GM23248 (cell line): ENCODE results near the gene CYP27C1. TPM values are rescaled to one million over a fixed set of nuclear protein-coding genes. Genes with fewer than 3 reads are reported as not detected.

Source experiments
- DNase-seq: peaks from one replicate; pipeline ENCODE4 v3.0.0-alpha.2; 2015
- H2AFZ ChIP-seq: fragments of 200-600 bp; sonication (generic); 2 replicates; pipeline ENCODE4 v1.6.1; 2016; ENCODE audit warnings: antibody characterized with exemption
- H3F3A ChIP-seq: fragments of 200-600 bp; sonication (generic); 2 replicates; pipeline ENCODE4 v1.6.1; 2016; ENCODE audit warnings: mild to moderate bottlenecking, antibody characterized with exemption, mixed run types; ENCODE audit not compliant: insufficient read depth
- H3K27ac ChIP-seq: fragments of 200-600 bp; sonication (generic); 2 replicates; pipeline ENCODE4 v1.5.1; 2016; ENCODE audit warnings: mild to moderate bottlenecking
- H3K27me3 ChIP-seq: fragments of 200-600 bp; sonication (generic); replicated peaks from 2 replicates; pipeline ENCODE4 v1.6.1; 2016; ENCODE audit warnings: mild to moderate bottlenecking; ENCODE audit not compliant: insufficient read depth
- H3K36me3 ChIP-seq: fragments of 200-600 bp; sonication (generic); 2 replicates; pipeline ENCODE4 v1.6.1; 2016; ENCODE audit warnings: low read depth, mild to moderate bottlenecking
- H3K4me1 ChIP-seq: fragments of 200-600 bp; sonication (generic); 2 replicates; pipeline ENCODE4 v1.6.1; 2016; ENCODE audit warnings: mild to moderate bottlenecking; ENCODE audit not compliant: insufficient read depth
- H3K4me2 ChIP-seq: fragments of 200-600 bp; sonication (generic); one replicate; pipeline ENCODE4 v1.6.1; 2016; ENCODE audit warnings: mild to moderate bottlenecking; ENCODE audit not compliant: unreplicated experiment
- H3K4me3 ChIP-seq: fragments of 200-600 bp; sonication (generic); 2 replicates; pipeline ENCODE4 v1.5.1; 2016; ENCODE audit warnings: mild to moderate bottlenecking
- H3K79me2 ChIP-seq: fragments of 200-600 bp; sonication (generic); 2 replicates; pipeline ENCODE4 v1.6.1; 2016; ENCODE audit warnings: mild to moderate bottlenecking; ENCODE audit not compliant: insufficient read depth
- H3K9ac ChIP-seq: fragments of 200-600 bp; sonication (generic); 2 replicates; pipeline ENCODE4 v1.6.1; 2016; ENCODE audit warnings: mild to moderate bottlenecking
- H3K9me2 ChIP-seq: fragments of 200-600 bp; sonication (generic); 2 replicates; pipeline ENCODE4 v1.6.1; 2016; ENCODE audit warnings: mixed run types, mild to moderate bottlenecking, moderate library complexity; ENCODE audit not compliant: insufficient read depth
- H3K9me3 ChIP-seq: fragments of 200-600 bp; sonication (generic); one replicate; pipeline ENCODE4 v1.6.1; 2017; ENCODE audit warnings: low read depth
- H4K20me1 ChIP-seq: fragments of 200-600 bp; sonication (generic); 2 replicates; pipeline ENCODE4 v1.6.0; 2016; ENCODE audit not compliant: insufficient read depth
- EZH2 ChIP-seq: fragments of 200-600 bp; sonication (generic); IDR thresholded peaks from 2 replicates; pipeline ENCODE4 v1.6.1; 2018; ENCODE audit warnings: antibody characterized with exemption, mild to moderate bottlenecking; ENCODE audit not compliant: insufficient read depth, poor library complexity, severe bottlenecking
- EZH2phosphoT487 ChIP-seq: fragments of 200-600 bp; sonication (generic); IDR thresholded peaks from 2 replicates; pipeline ENCODE4 v1.6.1; 2018; ENCODE audit warnings: antibody characterized with exemption, moderate library complexity, mild to moderate bottlenecking, low read depth; ENCODE audit not compliant: insufficient read depth
- WGBS, 2 experiments: methylation state at CpG; one replicate each; pipeline ENCODE4 v1.1.6; 2015 to 2017; ENCODE audit warnings: low lambda C conversion rate in 2 of 2, low coverage in 1 of 2; ENCODE audit errors: missing lambda C conversion rate in 2 of 2; 5-methylcytosine and 5-hydroxymethylcytosine counted together
- in situ Hi-C: fragments of 300-500 bp; cut with MboI; formaldehyde crosslinking; loops from 2 replicates; pipeline ENCODE4 v1.15.0; 2020
- polyA plus RNA-seq: library from polyadenylated mRNA; unstranded; fragments of >200 nt; fragmentation: Nextera tagmentation; extraction: Ambion mirVana; gene quantifications from 2 replicates; pipeline ENCODE4 v1.2.1, GENCODE V29; 2016
- total RNA-seq: library from RNA; depleted of rRNA; stranded (reverse); fragments of >200 nt; shearing (Covaris generic); gene quantifications from 2 replicates; pipeline ENCODE4 v1.2.3, GENCODE V29; 2014; rRNA removed

CYP27C1 gene, protein sequence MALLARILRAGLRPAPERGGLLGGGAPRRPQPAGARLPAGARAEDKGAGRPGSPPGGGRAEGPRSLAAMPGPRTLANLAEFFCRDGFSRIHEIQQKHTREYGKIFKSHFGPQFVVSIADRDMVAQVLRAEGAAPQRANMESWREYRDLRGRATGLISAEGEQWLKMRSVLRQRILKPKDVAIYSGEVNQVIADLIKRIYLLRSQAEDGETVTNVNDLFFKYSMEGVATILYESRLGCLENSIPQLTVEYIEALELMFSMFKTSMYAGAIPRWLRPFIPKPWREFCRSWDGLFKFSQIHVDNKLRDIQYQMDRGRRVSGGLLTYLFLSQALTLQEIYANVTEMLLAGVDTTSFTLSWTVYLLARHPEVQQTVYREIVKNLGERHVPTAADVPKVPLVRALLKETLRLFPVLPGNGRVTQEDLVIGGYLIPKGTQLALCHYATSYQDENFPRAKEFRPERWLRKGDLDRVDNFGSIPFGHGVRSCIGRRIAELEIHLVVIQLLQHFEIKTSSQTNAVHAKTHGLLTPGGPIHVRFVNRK
- 0.13 and 0.65 TPM in 2 replicates for total RNA-seq
- 0.70 and 0.73 TPM in 2 replicates for polyA plus RNA-seq

DNA sequence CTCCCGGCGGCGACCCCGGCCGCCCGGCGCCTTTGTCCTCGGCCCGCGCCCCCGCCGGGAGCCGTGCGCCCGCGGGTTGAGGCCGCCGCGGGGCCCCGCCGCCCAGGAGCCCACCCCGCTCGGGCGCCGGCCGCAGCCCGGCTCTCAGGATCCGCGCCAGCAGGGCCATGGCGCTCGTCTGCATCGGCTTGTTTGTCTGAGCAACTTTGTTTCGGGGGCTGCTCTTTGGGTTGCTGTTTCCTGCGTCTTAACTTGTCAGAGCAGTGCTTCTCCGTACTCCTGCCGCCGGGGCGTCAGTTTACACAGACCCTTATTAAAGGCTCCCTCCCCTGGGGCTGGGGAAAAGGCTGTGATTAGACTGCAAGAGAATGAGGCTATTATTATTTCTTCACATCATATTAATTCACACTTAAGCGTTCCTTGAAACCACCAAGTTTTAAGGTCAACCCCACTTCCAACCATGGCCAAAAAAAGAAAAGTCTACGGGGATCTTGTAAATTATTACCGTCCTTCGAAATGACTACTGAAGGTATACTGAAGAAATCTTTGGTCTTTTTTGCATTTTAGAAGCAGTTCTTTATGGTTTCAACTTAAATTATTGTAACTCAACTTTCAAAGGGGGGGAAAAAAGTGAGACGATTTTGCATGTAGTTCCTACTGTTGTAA, at the start of gene CYP27C1:
Gene CYP27C1 (minus strand): TSS at position 198 of the 666 bp plus-strand sequence. CDS start 29 bp downstream, at position 169.
- WGBS, 2 experiments: 3 to 6% methylated on average over 14 to 29 of the region's 43 CpGs
- Histone ChIP-seq H3K4me3 (peak within 1 kb of the TSS; percentile 77), H3K4me2 (peak within 1 kb of the TSS; percentile 93), H3K79me2 (no peaks in the 10 kb centered on the region), H3F3A (peaks cover 4% of the 10 kb centered on the region; the same call in 1 of the 2 replicates), H3K9me2 (no peaks in the 10 kb centered on the region), H2AFZ (peak within 1 kb of the TSS; percentile 78), H3K36me3 (no peaks in the 10 kb centered on the region), H4K20me1 (no peaks in the 10 kb centered on the region), H3K27ac (peak within 1 kb of the TSS; percentile 71), H3K9me3 (no peaks in the 10 kb centered on the region), H3K9ac (peak within 1 kb of the TSS; percentile 84), H3K27me3 (no peaks in the 10 kb centered on the region), H3K4me1 (peaks cover 15% of the 10 kb centered on the region; the same call in 1 of the 2 replicates)
- in situ Hi-C loops: no loop called here
- DNase-seq: peak; percentile 56
- peak; percentile 52 for TF ChIP-seq EZH2
- no peak for TF ChIP-seq EZH2phosphoT487

DNA sequence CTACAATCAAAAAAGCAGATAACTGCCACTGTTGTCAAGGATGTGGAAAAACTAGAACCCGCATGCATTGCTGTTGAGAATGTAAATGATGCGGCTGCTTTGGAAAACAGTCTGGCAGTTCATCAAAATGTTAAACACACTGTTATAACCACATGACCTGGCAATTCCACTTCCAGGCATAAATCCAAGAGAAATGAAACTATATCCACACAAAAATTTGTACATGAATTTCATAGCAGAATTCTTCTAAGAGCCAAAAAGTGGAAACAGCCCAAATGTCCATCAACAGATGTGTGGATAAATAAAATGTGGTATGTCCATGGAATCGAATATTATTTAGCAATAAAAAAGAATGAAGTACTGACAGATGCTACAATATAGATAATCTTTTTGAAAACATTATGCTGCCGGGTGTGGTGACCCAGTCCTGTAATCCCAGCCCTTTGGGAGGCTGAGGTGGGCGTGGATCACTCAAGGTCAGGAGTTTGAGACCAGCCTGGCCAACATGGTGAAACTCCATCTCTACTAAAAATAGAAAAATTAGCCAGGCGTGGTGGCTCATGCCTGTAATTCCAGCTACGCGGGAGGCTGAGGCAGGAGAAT, 41.8 kb upstream of the CYP27C1 start:
- Histone ChIP-seq H4K20me1 (no peaks in the 10 kb centered on the region), H3K4me2 (no peak overlapping the region), H3K4me1 (no peaks in the 10 kb centered on the region), H3K9me3 (no peaks in the 10 kb centered on the region), H3K27ac (no peak overlapping the region), H3K4me3 (no peak overlapping the region), H3K9me2 (no peaks in the 10 kb centered on the region), H3F3A (no peaks in the 10 kb centered on the region), H3K27me3 (no peaks in the 10 kb centered on the region), H2AFZ (no peak overlapping the region), H3K9ac (no peak overlapping the region), H3K79me2 (no peaks in the 10 kb centered on the region), H3K36me3 (peaks cover 24% of the 10 kb centered on the region; the same call in 1 of the 2 replicates)
- in situ Hi-C loops: no loop called here
- TF ChIP-seq EZH2phosphoT487 (no peak), EZH2 (no peak)
- 91 to 92% methylated on average over 8 of the region's 8 CpGs for WGBS, 2 experiments
- DNase-seq: no peak

DNA sequence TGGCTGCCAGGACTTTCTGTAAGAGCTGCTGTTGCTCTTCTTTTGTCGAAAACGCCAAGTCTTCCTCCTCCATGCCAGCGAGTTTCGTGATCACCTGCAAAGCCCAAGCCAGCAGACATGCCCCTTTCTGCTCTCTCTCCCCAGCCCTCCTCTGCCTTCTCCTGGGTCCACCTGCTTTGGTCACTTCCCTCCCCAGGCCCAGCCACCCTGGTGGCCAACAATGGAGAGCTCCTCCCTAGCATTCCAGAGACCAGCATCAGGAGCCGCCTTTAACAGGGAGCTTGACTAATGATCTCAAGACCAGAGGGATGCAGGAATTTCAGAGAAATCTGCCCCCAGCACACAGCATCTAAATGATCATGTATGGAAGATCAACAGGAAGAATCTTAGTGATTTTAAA, 39.3 kb upstream of the CYP27C1 start:
- H3K4me2 ChIP-seq: no peak overlapping the region
- no peaks in the 10 kb centered on the region for H3K9me3 ChIP-seq
- H3K36me3 ChIP-seq: peaks cover 29% of the 10 kb centered on the region; the same call in 1 of the 2 replicates
- no peaks in the 10 kb centered on the region for H3K79me2 ChIP-seq
- H3F3A ChIP-seq: no peaks in the 10 kb centered on the region
- H3K4me1 ChIP-seq: peaks cover 8% of the 10 kb centered on the region
- in situ Hi-C loops: no loop called here
- H2AFZ ChIP-seq: no peak overlapping the region
- WGBS, 2 experiments: 96 to 98% methylated on average over 5 of the region's 5 CpGs
- H3K27ac ChIP-seq: no peak overlapping the region
- H4K20me1 ChIP-seq: no peaks in the 10 kb centered on the region
- H3K9ac ChIP-seq: no peak overlapping the region
- no peaks in the 10 kb centered on the region for H3K27me3 ChIP-seq
- DNase-seq: no peak
- H3K9me2 ChIP-seq: no peaks in the 10 kb centered on the region
- no peak overlapping the region for H3K4me3 ChIP-seq
- TF ChIP-seq EZH2phosphoT487: no peak
- no peak for TF ChIP-seq EZH2

DNA sequence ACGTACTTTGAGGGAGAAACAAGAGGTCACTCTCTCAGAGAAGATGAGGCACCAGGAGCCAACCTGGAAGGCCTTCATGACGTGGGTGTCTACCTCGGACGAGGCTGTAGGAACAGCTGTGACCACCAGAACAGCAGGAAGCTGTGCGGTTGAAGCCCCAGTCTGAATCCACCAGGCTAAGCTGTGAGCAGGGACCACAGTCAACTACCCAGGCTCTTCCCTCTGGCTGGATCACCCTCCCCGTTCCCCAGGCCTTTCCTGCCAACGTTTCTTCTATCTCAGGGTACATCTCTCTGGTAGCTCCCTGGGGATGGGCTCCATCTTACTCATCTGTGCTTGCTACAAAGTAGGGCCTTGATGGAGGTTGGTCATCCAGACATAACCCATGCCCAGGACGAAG, 36.8 kb upstream of the CYP27C1 start:
- Histone ChIP-seq H3K4me3 (no peak overlapping the region), H2AFZ (no peak overlapping the region), H3K27ac (no peak overlapping the region), H3K79me2 (no peaks in the 10 kb centered on the region), H3K36me3 (peaks cover 29% of the 10 kb centered on the region; the same call in 1 of the 2 replicates), H3K9me3 (no peaks in the 10 kb centered on the region), H3F3A (no peaks in the 10 kb centered on the region), H4K20me1 (no peaks in the 10 kb centered on the region), H3K27me3 (no peaks in the 10 kb centered on the region), H3K9ac (no peak overlapping the region), H3K4me2 (no peak overlapping the region), H3K4me1 (peaks cover 14% of the 10 kb centered on the region), H3K9me2 (no peaks in the 10 kb centered on the region)
- TF ChIP-seq EZH2phosphoT487: no peak
- TF ChIP-seq EZH2: no peak
- DNase-seq: no peak
- WGBS, 2 experiments: 75 to 84% methylated on average over 7 to 8 of the region's 8 CpGs
- in situ Hi-C loops: no loop called here
